ENCODE data around the gene RPS24. TPM values are rescaled to one million over a fixed set of nuclear protein-coding genes. Genes with fewer than 3 reads are reported as not detected.

Gene RPS24
- total and polyA plus RNA-seq, 9 of the 15 experiments (the other 6 are each of a cell fraction or from before 2014, with no cell fraction given), result 1,947 to 7,307 (median 5,944) TPM

- TF ChIP-seq, protein P1, sequence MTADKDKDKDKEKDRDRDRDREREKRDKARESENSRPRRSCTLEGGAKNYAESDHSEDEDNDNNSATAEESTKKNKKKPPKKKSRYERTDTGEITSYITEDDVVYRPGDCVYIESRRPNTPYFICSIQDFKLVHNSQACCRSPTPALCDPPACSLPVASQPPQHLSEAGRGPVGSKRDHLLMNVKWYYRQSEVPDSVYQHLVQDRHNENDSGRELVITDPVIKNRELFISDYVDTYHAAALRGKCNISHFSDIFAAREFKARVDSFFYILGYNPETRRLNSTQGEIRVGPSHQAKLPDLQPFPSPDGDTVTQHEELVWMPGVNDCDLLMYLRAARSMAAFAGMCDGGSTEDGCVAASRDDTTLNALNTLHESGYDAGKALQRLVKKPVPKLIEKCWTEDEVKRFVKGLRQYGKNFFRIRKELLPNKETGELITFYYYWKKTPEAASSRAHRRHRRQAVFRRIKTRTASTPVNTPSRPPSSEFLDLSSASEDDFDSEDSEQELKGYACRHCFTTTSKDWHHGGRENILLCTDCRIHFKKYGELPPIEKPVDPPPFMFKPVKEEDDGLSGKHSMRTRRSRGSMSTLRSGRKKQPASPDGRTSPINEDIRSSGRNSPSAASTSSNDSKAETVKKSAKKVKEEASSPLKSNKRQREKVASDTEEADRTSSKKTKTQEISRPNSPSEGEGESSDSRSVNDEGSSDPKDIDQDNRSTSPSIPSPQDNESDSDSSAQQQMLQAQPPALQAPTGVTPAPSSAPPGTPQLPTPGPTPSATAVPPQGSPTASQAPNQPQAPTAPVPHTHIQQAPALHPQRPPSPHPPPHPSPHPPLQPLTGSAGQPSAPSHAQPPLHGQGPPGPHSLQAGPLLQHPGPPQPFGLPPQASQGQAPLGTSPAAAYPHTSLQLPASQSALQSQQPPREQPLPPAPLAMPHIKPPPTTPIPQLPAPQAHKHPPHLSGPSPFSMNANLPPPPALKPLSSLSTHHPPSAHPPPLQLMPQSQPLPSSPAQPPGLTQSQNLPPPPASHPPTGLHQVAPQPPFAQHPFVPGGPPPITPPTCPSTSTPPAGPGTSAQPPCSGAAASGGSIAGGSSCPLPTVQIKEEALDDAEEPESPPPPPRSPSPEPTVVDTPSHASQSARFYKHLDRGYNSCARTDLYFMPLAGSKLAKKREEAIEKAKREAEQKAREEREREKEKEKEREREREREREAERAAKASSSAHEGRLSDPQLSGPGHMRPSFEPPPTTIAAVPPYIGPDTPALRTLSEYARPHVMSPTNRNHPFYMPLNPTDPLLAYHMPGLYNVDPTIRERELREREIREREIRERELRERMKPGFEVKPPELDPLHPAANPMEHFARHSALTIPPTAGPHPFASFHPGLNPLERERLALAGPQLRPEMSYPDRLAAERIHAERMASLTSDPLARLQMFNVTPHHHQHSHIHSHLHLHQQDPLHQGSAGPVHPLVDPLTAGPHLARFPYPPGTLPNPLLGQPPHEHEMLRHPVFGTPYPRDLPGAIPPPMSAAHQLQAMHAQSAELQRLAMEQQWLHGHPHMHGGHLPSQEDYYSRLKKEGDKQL (CRISPR knock-in tag; IDR thresholded peaks at IDR 0.05; ENCODE audit: borderline replicate concordance), result no peak
- TF ChIP-seq RFX7 (CRISPR knock-in tag; IDR thresholded peaks at IDR 0.05) (no peak), RAD21 (CRISPR knock-in tag; conservative IDR thresholded peaks at IDR 0.05 in 1 of 2, IDR thresholded peaks at IDR 0.05 in 1 of 2) (peak; percentile 38 to 46), ZNF24 (IDR thresholded peaks at IDR 0.05) (no peak), TBL1XR1 (IDR thresholded peaks at IDR 0.05; ENCODE audit: low read length in 2 of 2) (no peak; a peak in 1 of 4 replicates), NR2F6 (CRISPR knock-in tag; IDR thresholded peaks at IDR 0.05) (peak; percentile 77; the same call in 1 of the 2 replicates), ARID2 (IDR thresholded peaks at IDR 0.05) (no peak), ZNF395 (CRISPR knock-in tag; IDR thresholded peaks at IDR 0.05) (peak; percentile 76; the same call in 1 of the 2 replicates)
- TF ChIP-seq, protein P2, sequence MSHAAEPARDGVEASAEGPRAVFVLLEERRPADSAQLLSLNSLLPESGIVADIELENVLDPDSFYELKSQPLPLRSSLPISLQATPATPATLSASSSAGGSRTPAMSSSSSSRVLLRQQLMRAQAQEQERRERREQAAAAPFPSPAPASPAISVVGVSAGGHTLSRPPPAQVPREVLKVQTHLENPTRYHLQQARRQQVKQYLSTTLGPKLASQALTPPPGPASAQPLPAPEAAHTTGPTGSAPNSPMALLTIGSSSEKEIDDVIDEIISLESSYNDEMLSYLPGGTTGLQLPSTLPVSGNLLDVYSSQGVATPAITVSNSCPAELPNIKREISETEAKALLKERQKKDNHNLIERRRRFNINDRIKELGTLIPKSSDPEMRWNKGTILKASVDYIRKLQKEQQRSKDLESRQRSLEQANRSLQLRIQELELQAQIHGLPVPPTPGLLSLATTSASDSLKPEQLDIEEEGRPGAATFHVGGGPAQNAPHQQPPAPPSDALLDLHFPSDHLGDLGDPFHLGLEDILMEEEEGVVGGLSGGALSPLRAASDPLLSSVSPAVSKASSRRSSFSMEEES (CRISPR knock-in tag; IDR thresholded peaks at IDR 0.05), result no peak
- TF ChIP-seq, protein P3, sequence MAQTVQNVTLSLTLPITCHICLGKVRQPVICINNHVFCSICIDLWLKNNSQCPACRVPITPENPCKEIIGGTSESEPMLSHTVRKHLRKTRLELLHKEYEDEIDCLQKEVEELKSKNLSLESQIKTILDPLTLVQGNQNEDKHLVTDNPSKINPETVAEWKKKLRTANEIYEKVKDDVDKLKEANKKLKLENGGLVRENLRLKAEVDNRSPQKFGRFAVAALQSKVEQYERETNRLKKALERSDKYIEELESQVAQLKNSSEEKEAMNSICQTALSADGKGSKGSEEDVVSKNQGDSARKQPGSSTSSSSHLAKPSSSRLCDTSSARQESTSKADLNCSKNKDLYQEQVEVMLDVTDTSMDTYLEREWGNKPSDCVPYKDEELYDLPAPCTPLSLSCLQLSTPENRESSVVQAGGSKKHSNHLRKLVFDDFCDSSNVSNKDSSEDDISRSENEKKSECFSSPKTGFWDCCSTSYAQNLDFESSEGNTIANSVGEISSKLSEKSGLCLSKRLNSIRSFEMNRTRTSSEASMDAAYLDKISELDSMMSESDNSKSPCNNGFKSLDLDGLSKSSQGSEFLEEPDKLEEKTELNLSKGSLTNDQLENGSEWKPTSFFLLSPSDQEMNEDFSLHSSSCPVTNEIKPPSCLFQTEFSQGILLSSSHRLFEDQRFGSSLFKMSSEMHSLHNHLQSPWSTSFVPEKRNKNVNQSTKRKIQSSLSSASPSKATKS (CRISPR knock-in tag; IDR thresholded peaks at IDR 0.05), result no peak
- TF ChIP-seq, protein P4, sequence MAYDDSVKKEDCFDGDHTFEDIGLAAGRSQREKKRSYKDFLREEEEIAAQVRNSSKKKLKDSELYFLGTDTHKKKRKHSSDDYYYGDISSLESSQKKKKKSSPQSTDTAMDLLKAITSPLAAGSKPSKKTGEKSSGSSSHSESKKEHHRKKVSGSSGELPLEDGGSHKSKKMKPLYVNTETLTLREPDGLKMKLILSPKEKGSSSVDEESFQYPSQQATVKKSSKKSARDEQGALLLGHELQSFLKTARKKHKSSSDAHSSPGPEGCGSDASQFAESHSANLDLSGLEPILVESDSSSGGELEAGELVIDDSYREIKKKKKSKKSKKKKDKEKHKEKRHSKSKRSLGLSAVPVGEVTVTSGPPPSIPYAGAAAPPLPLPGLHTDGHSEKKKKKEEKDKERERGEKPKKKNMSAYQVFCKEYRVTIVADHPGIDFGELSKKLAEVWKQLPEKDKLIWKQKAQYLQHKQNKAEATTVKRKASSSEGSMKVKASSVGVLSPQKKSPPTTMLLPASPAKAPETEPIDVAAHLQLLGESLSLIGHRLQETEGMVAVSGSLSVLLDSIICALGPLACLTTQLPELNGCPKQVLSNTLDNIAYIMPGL (CRISPR knock-in tag; IDR thresholded peaks at IDR 0.05), result peak; percentile 76; the same call in 1 of the 2 replicates
- TF ChIP-seq, protein P5, sequence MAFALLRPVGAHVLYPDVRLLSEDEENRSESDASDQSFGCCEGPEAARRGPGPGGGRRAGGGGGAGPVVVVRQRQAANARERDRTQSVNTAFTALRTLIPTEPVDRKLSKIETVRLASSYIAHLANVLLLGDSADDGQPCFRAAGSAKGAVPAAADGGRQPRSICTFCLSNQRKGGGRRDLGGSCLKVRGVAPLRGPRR (CRISPR knock-in tag; IDR thresholded peaks at IDR 0.05), result peak; percentile 75; the same call in 1 of the 2 replicates
Measured at GRCh38 chr10:78029269-78030226, 4.1 kb upstream of the RPS24 start, which contains the start of gene POLR3A (continued).

Data from K562 (cell line).